HCEC 1CT (cell line): ENCODE measurements around the gene ALS2.
A peak's percentile ranks its signal among the peaks of the same experiment; 100 is the strongest.
"Not testable (repeated sequence)": the region's sequence is repeated elsewhere in the genome, so short reads cannot be mapped to it uniquely, and the experiment has no call there.

Source experiments
- DNase-seq: peaks from one replicate; pipeline ENCODE4 v3.0.0-alpha.2; 2017

Gene ALS2

DNA sequence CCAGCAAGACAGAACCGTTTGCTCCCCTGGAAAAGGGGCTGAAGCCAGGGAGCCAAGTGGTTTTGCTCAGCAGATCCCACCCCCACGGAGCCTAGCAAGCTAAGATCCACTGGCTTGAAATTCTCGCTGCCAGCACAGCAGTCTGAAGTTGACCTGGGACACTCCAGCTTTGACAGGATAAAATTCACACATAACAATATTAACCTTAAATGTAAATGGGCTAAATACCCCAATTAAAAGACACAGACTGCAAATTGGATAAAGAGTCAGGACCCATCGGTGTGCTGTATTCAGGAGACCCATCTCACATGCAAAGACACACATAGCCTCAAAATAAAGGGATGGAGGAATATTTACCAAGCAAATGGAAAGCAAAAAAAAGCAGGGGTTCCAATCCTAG is 109.5 kb downstream of the ALS2 start:
- not testable (repeated sequence) for DNase-seq

DNA sequence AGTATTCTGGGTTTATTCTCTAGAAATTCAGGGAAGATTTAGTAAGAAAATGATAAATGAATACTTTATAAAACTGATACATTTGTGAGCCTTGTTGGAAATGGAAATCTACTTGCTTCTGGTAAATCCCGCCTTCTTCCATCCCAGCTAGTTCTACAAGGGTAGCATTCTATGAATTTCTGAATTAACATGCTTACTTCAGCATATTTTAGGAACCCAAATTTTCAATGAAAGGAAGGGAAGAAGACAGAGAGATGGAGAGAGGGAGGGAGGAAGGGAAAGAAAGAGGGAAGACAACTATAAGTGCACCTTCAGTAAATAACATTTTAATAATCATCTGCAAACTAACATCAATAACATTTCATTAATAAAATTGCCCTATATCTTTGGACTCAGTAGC is 110.9 kb downstream of the ALS2 start:
- DNase-seq, result no peak

DNA sequence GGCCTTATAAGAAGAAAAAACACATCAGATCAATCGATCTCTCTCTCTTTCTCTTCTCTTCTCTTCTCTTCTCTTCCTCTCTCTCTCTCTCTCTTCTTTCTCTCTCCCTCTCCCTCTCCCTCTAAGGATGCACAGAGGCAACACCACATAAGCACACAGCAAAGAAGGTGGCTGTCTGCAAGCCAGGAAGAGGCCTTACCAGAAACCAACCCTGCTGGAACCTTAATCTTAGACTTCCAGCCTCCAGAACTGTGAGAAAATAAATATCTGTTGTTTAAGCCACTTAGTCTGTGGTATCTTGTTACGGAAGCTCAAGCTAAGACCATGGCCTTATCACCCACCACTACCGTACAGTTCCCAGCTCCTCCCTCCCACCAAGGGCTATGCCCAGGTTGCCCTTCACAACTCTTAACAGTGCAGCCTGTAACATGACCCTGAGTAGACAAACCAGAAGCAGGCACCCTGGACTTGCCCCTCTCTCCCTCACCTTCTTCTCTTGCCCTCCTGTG is 112.3 kb downstream of the ALS2 start:
- no peak for DNase-seq

DNA sequence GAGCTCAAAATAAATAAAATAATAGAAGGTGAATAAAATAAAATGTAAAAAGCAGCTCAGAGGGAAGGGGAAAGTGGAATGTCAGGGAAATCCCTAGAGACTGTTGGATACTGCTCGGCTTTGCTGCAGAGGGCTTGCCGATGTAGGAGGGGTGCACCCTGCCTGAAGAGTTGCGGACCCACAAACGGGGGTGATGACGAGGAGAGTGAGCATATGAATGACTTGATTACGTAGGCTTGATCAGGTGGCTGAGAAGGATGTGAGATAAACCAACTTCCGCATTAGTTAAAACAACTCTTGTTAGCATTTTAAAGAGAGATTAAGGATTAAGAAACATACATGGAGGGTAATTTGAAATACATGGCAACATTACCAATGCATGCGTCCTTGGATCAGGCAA is 116.4 kb downstream of the ALS2 start:
- no peak for DNase-seq

- no peak for DNase-seq
Measured at GRCh38 chr2:201661366-201661765, 119.4 kb downstream of the ALS2 start.

DNA sequence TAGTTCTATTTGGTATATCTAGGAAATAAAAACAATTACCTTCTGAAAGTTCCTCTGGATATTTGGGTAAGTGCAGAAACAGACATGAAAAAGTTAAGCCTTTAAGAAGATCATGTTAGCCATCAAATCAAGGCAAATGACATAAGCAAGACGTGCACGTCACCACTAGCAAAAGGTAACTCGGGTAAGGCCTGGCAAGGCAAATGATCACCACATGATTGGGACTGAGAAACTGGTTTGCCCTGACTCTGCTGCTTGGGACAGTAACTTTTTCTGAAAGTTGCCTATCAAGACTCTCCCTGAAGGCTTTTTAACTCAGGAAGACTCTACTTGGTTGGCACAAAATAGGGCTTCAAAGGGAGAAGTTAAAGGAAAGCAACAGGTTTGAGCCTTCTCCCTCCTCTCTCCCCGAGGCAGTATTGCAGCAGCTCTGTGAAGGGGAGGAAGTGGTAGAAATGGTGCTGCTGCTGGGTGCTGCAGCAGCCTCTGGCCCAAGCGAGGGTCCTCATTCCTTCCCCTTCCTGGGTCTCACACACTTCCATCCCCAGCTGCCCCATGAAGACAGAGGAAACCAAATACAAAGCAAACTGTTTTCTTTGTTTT is 120.3 kb downstream of the ALS2 start:
- DNase-seq, result no peak

- no peak for DNase-seq
Measured at GRCh38 chr2:201656740-201657139, 124.0 kb downstream of the ALS2 start.

GRCh38 chr2:201656102-201656501 is 124.6 kb downstream of the ALS2 start:
- DNase-seq, result no peak

DNA sequence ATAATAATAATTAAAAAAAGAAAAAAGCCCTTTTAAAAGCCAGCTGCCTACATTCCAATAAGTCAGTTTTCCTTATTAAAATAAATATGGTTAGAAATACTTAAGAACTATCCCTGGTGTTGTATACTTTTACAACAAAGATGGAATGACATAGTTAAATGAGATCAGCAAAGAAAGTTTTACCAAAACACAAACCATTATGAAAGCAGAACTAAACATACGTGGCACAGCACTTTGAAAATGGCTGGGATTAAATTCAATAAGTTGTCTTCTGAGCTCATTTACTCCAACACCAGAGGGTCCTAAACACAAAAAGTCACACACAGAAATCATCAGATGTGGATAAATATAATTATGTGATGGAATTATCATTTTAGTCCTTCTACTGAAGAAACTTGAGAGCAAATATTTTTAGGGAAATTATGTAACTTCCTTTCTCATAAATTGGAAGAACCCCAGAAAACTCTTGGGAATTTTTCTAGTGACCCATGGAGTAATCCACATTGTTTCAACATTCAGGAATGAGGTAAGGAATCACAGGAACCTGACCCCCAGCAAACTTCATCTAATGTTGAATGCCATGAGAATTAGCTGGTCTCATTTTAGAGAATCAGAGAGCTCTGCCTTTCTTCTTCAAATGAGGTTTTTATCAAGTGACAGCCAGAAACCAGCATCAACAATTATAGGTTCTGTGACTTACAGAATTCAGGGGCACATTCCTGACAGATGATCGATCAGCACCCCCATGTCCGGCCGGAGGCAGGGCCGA is 125.9 kb downstream of the ALS2 start:
- DNase-seq, result peak; percentile 91

DNA sequence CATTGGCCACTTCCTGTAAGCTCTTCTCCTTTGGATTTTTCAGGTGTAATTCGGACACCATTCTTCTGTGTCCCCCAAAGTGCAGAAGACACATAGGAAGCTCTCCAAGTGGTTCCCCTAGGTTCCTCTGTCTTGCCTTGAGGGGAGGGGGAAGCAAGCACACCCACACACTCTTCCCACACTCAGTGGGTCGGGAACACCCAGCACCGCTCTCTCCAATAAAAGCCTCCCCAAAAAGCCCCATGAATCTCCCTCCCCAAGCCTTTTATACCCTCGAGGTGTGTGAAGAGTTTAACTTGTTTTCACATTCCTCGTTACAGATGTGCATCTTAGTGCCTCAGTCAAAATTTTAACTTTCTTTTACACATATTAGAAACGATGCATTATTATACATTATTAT is 127.5 kb downstream of the ALS2 start:
- no peak for DNase-seq
